Jurkat, Clone E6-1 (cell line): ENCODE data around the gene MYO5B.

Experiments
- DNase-seq: peaks from one replicate; pipeline ENCODE4 v3.0.0-alpha.2; 2011; ENCODE audit warnings: low read depth, low spot score
- H3K4me3 ChIP-seq: 2 replicates; pipeline ENCODE4 v1.5.1; 2011; ENCODE audit warnings: mild to moderate bottlenecking, low read length, control low read depth, moderate library complexity

MYO5B gene

GRCh38 chr18:50051288-50051687, 143.7 kb downstream of the MYO5B start:
- DNase-seq = no peak

GRCh38 chr18:50045126-50045525, 149.8 kb downstream of the MYO5B start:
- no peak overlapping the region for H3K4me3 ChIP-seq
- no peak for DNase-seq

More at GRCh38 chr18:50051288-50051687, 143.7 kb downstream of the MYO5B start:
- H3K4me3 ChIP-seq = no peak overlapping the region

GRCh38 chr18:50044402-50044801, 150.5 kb downstream of the MYO5B start:
- no peak for DNase-seq
- H3K4me3 ChIP-seq = no peak overlapping the region

DNA sequence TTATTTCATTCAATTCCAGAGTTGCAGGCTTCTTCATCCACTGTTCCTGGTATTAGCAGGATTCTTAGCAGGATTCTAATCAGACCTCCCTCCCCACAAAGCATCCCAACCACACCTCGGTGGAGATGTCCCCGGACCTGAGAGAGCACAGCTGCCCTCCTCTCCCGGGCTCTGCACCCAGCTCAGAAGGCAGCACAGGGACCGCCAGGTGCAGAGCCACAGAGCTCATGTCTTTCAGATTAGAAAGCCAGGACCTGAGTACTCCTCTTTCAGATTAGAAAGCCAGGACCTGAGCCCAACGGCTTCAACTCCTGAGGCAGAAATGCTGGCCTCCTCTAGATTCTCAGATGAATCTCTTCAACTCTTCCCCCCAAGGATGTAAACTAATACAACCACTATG, 152.3 kb downstream of the MYO5B start:
- no peak overlapping the region for H3K4me3 ChIP-seq
- DNase-seq = no peak

GRCh38 chr18:50039746-50040145, 155.2 kb downstream of the MYO5B start:
- no peak overlapping the region for H3K4me3 ChIP-seq
- no peak for DNase-seq

- H3K4me3 ChIP-seq = no peak overlapping the region
- no peak for DNase-seq
These were observed 156.5 kb downstream of the MYO5B start for GRCh38 chr18:50038448-50038847.

- no peak overlapping the region for H3K4me3 ChIP-seq
- DNase-seq = no peak
These were observed 160.9 kb downstream of the MYO5B start for GRCh38 chr18:50034029-50034428.

GRCh38 chr18:50033004-50033403, 161.9 kb downstream of the MYO5B start:
- DNase-seq = no peak
- no peak overlapping the region for H3K4me3 ChIP-seq

DNA sequence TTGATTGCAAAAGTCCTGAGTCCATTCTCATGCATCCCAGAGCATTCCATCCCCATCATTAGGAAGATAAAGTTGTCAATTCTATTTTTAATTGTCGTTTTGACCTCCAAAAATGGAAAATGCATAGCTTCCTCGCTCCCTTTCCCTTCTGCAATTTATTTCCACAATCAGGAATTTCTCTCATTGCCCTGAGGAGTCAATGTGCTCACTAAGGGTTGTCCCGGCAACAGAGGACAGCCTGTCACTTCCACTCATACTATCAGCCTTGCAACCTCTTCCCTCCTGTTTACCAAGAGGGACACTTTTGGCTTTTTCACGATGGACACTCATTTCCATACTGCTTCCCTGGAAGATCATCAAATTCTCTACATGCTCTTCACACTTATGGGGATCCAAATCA, 164.8 kb downstream of the MYO5B start:
- DNase-seq = no peak

GRCh38 chr18:50027996-50028395, 167.0 kb downstream of the MYO5B start:
- no peak for DNase-seq
- H3K4me3 ChIP-seq = no peak overlapping the region

More for the DNA sequence above, 164.8 kb downstream of the MYO5B start:
- no peak overlapping the region for H3K4me3 ChIP-seq

GRCh38 chr18:50024466-50024865, 170.5 kb downstream of the MYO5B start:
- no peak for DNase-seq
- H3K4me3 ChIP-seq = no peak overlapping the region

GRCh38 chr18:50022985-50023384, 172.0 kb downstream of the MYO5B start:
- H3K4me3 ChIP-seq = no peak overlapping the region
- DNase-seq = no peak

DNA sequence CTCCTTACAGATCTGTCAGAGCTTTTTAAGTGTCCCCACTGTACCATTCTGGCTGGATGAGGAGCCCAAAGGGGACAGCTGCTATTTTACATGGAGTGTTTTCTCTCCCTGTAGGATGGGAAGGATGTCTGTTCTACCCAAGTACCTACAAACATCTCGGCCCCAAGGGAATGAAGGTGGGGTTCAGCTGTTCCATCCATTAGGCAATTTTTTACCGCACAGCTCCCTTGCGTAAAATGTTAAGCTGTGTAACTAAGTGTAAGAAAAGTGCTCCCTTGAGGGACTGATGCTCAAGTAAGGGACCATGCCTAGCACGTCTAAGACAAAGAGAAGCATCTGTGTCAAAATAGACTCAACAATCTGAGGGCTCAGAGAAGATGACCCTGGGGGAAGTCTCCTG, 180.3 kb downstream of the MYO5B start:
- DNase-seq = no peak
- H3K4me3 ChIP-seq = no peak overlapping the region

DNA sequence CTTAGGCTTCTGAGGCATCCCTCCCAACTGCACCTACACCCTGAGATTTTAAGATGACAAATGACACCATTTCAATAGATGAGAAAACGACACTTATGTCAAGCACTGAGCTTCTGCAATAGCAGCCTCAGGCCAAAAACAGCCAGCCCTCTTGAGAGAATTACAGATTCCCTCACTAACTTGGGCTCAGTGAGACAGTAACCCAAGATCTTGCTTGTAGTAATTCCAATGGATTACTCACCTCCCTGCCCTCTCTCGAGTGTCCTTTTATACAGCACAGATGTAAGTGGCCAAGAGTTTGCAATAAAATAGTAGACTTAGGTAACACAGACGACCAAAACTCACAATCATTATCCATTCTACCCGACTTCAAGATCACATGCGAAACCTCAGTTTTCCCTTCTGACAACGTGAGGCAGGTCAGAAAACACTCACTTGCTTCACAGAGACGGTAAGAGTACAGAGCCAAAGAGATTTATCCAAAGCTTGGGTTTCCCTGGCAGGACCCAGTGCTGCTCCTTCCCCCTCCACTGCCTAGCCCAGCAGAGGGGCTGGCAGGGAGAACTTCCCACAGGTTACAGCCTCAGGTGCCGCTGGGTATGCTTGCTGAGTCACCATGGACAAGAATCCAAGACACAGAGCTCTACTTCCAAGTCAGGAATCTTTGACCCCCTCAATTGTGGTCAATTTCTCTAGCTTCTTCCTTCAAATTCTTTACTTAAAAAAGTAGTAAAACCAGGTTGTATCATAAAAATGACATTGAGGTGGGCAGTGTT, 181.4 kb downstream of the MYO5B start:
- no peak overlapping the region for H3K4me3 ChIP-seq
- no peak for DNase-seq

- no peak for DNase-seq
- no peak overlapping the region for H3K4me3 ChIP-seq
These were observed 183.0 kb downstream of the MYO5B start for GRCh38 chr18:50011813-50012435.

- peak; percentile 60 for DNase-seq
- H3K4me3 ChIP-seq = no peak overlapping the region
These were observed 185.1 kb downstream of the MYO5B start for GRCh38 chr18:50009773-50010335.

- no peak overlapping the region for H3K4me3 ChIP-seq
- DNase-seq = no peak
These were observed 186.6 kb downstream of the MYO5B start for GRCh38 chr18:50008306-50008705.

- DNase-seq = peak; percentile 27
- H3K4me3 ChIP-seq = no peak overlapping the region
These were observed 188.4 kb downstream of the MYO5B start for GRCh38 chr18:50006470-50007046.

- no peak overlapping the region for H3K4me3 ChIP-seq
- DNase-seq = no peak
These were observed 190.9 kb downstream of the MYO5B start for GRCh38 chr18:50004013-50004412.

- H3K4me3 ChIP-seq = no peak overlapping the region
- DNase-seq = no peak
These were observed 192.2 kb downstream of the MYO5B start for GRCh38 chr18:50002781-50003180.
